Endodermal cell (in vitro differentiated cells): ENCODE results near the gene MAFG. TPM values are rescaled to one million over a fixed set of nuclear protein-coding genes. Genes with fewer than 3 reads are reported as not detected.

Source experiments
- DNase-seq: peaks from one replicate; pipeline ENCODE4 v3.0.0-alpha.2; 2017
- H3K27ac ChIP-seq: 2 replicates; pipeline ENCODE4 v1.5.1; 2013; ENCODE audit warnings: mild to moderate bottlenecking, low read depth, low read length, moderate library complexity
- H3K27me3 ChIP-seq: 2 replicates; pipeline ENCODE4 v1.6.1; 2013; ENCODE audit warnings: mild to moderate bottlenecking, low read length, moderate library complexity; ENCODE audit not compliant: insufficient read depth, control insufficient read depth, poor library complexity, severe bottlenecking
- H3K36me3 ChIP-seq: 2 replicates; pipeline ENCODE4 v1.7.0; 2013; ENCODE audit warnings: mild to moderate bottlenecking, low read length, moderate library complexity; ENCODE audit not compliant: control insufficient read depth, insufficient read depth
- H3K4me1 ChIP-seq: one replicate; pipeline ENCODE4 v1.7.0; 2013; ENCODE audit warnings: low read length; ENCODE audit not compliant: control insufficient read depth, insufficient read depth
- H3K4me3 ChIP-seq: 2 replicates; pipeline ENCODE4 v1.5.1; 2013; ENCODE audit warnings: mild to moderate bottlenecking, low read length, moderate library complexity
- H3K9ac ChIP-seq: 2 replicates; pipeline ENCODE4 v1.6.1; 2013; ENCODE audit warnings: mild to moderate bottlenecking, low read length, moderate library complexity; ENCODE audit not compliant: poor library complexity, severe bottlenecking; ENCODE audit errors: extremely low read depth
- H3K9me3 ChIP-seq: 2 replicates; pipeline ENCODE4 v1.6.1; 2013; ENCODE audit warnings: mild to moderate bottlenecking, low read length, moderate library complexity; ENCODE audit not compliant: control insufficient read depth
- H3K27ac Mint-ChIP-seq: 2 replicates; pipeline ENCODE4 v1.8.0; 2020; ENCODE audit warnings: mixed read lengths
- H3K27me3 Mint-ChIP-seq: 2 replicates; pipeline ENCODE4 v1.8.0; 2021; ENCODE audit warnings: mild to moderate bottlenecking, mixed read lengths; ENCODE audit not compliant: insufficient read depth
- H3K36me3 Mint-ChIP-seq: 2 replicates; pipeline ENCODE4 v1.8.0; 2020; ENCODE audit warnings: low read depth, mixed read lengths
- H3K4me1 Mint-ChIP-seq: 2 replicates; pipeline ENCODE4 v1.8.0; 2020; ENCODE audit warnings: mixed read lengths
- H3K4me3 Mint-ChIP-seq: 2 replicates; pipeline ENCODE4 v1.8.0; 2020; ENCODE audit warnings: mild to moderate bottlenecking, moderate library complexity, mixed read lengths
- H3K9me3 Mint-ChIP-seq: 2 replicates; pipeline ENCODE4 v1.8.0; 2020; ENCODE audit warnings: mild to moderate bottlenecking, mixed read lengths
- CTCF ChIP-seq: fragments of 200-600 bp; sonication (generic); conservative IDR thresholded peaks from 2 replicates; pipeline ENCODE4 v1.5.0; 2021; ENCODE audit warnings: antibody characterized with exemption, mild to moderate bottlenecking
- WGBS, 2 experiments: methylation state at CpG; one replicate each; pipeline versions ENCODE4 v1.1.5 to v1.1.7; 2013; ENCODE audit warnings: missing lambda C conversion rate in 2 of 2, mixed read lengths in 1 of 2; ENCODE audit not compliant: insufficient coverage in 1 of 2, insufficient read length in 1 of 2; 5-methylcytosine and 5-hydroxymethylcytosine counted together
- total RNA-seq, 2 donors: library from RNA; stranded (reverse); fragmentation: NEBNext Ultra II Directional in 1 of 2; extraction: Animal tissue kit (Norgen Biotek cat#: 25700) in 1 of 2; gene quantifications; 2 replicates in 1 of 2; 3 replicates in 1 of 2; pipeline ENCODE4 v1.2.1, GENCODE V29; 2021

MAFG gene
- total RNA-seq, 2 donors from 2014 or later: 39.9 to 54.1 TPM

- no peaks in the 10 kb centered on the region for H3K4me1 ChIP-seq
- Mint-ChIP-seq H3K27ac (no peak overlapping the region), H3K4me1 (no peaks in the 10 kb centered on the region), H3K27me3 (no peaks in the 10 kb centered on the region), H3K4me3 (no peak overlapping the region), H3K9me3 (no peaks in the 10 kb centered on the region), H3K36me3 (peaks cover 80% of the 10 kb centered on the region)
- peaks cover 94% of the 10 kb centered on the region for H3K36me3 ChIP-seq
- WGBS, 2 experiments: 93 to 95% methylated on average over 11 of the region's 11 CpGs
- H3K27me3 ChIP-seq: no peaks in the 10 kb centered on the region
- no peak overlapping the region for H3K4me3 ChIP-seq
- no peaks in the 10 kb centered on the region for H3K9me3 ChIP-seq
- no peak overlapping the region for H3K9ac ChIP-seq
- DNase-seq: no peak
- H3K27ac ChIP-seq: no peak overlapping the region
- TF ChIP-seq CTCF: no peak
These were observed 43.0 kb downstream of the MAFG start for GRCh38 chr17:81884520-81884919.

GRCh38 chr17:81879121-81879520 is 48.4 kb downstream of the MAFG start:
- WGBS, 2 experiments: 96 to 97% methylated on average over 5 of the region's 5 CpGs
- Histone ChIP-seq H3K27ac (no peak overlapping the region), H3K9ac (no peak overlapping the region), H3K36me3 (peaks cover 66% of the 10 kb centered on the region), H3K4me1 (no peaks in the 10 kb centered on the region), H3K27me3 (no peaks in the 10 kb centered on the region), H3K9me3 (no peaks in the 10 kb centered on the region), H3K4me3 (no peak overlapping the region)
- H3K4me1 Mint-ChIP-seq: no peaks in the 10 kb centered on the region
- no peak for DNase-seq
- no peak for TF ChIP-seq CTCF
- H3K4me3 Mint-ChIP-seq: no peak overlapping the region
- H3K27ac Mint-ChIP-seq: no peak overlapping the region
- H3K36me3 Mint-ChIP-seq: peaks cover 56% of the 10 kb centered on the region
- H3K9me3 Mint-ChIP-seq: no peaks in the 10 kb centered on the region
- no peaks in the 10 kb centered on the region for H3K27me3 Mint-ChIP-seq

DNA sequence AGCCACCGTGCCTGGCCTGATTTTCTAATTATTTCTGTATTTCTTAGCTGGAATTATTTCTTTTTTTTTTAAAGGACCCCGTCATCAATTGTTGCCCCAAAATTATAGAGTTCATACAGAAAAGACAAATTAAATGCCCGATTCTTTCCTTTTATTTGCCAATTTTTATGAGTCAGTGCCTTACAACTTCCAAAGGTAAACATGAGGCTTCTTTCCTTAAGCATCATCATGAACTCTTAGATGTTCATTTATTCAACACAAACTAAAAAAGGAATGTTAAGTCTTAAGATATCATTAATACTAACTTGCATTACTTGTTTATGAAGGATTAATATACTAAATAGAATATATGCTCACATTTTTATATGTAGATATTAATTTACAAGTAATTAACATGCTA is 49.2 kb downstream of the MAFG start:
- no peak overlapping the region for H3K27ac ChIP-seq
- H3K4me3 Mint-ChIP-seq: no peak overlapping the region
- H3K27me3 Mint-ChIP-seq: no peaks in the 10 kb centered on the region
- TF ChIP-seq CTCF: no peak
- DNase-seq: no peak
- H3K4me3 ChIP-seq: no peak overlapping the region
- H3K36me3 Mint-ChIP-seq: peaks cover 49% of the 10 kb centered on the region
- H3K36me3 ChIP-seq: peaks cover 58% of the 10 kb centered on the region
- H3K27ac Mint-ChIP-seq: no peak overlapping the region
- H3K4me1 Mint-ChIP-seq: no peaks in the 10 kb centered on the region
- H3K9me3 ChIP-seq: no peaks in the 10 kb centered on the region
- no peak overlapping the region for H3K9ac ChIP-seq
- 92 to 100% methylated on average over 3 of the region's 3 CpGs for WGBS, 2 experiments
- no peaks in the 10 kb centered on the region for H3K27me3 ChIP-seq
- H3K9me3 Mint-ChIP-seq: no peaks in the 10 kb centered on the region
- no peaks in the 10 kb centered on the region for H3K4me1 ChIP-seq
